ENCODE measurements around the gene CARNS1. TPM values are rescaled to one million over a fixed set of nuclear protein-coding genes. Genes with fewer than 3 reads are reported as not detected.

CARNS1 gene
- polyA plus RNA-seq, 1 donor from 2014 or later, result not detected

DNA sequence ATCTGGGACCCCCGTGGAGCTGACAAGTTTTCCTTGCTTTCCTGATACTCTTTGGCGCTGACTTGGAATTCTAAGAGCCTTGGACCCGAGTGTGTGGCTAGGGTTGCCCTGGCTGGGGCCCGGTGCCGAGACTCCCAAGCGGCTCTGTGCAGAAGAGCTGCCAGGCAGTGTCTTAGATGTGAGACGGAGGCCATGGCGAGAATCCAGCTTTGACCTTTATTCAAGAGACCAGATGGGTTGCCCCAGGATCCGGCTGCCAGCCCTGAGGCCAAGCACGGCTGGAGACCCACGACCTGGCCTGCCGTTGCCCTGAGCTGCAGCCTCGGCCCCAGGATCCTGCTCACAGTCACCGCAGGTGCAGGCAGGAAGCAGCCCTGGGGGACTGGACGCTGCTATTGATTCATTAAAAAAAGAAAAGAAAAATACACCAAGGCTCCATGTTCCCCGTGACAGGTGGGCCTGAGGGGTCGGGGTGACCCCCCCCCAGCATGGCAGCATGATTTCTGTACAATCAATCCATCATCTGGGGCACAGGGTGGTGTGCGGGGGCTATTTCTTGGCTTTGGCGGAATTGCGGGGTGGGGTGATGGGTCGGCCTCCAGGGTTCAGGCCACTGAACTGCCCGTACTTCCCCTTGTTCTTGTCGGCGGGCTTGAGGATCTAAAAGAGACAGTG is 17.4 kb upstream of the CARNS1 start:
- no peak overlapping the region for H3K4me3 ChIP-seq (ENCODE audit: low read length)

DNA sequence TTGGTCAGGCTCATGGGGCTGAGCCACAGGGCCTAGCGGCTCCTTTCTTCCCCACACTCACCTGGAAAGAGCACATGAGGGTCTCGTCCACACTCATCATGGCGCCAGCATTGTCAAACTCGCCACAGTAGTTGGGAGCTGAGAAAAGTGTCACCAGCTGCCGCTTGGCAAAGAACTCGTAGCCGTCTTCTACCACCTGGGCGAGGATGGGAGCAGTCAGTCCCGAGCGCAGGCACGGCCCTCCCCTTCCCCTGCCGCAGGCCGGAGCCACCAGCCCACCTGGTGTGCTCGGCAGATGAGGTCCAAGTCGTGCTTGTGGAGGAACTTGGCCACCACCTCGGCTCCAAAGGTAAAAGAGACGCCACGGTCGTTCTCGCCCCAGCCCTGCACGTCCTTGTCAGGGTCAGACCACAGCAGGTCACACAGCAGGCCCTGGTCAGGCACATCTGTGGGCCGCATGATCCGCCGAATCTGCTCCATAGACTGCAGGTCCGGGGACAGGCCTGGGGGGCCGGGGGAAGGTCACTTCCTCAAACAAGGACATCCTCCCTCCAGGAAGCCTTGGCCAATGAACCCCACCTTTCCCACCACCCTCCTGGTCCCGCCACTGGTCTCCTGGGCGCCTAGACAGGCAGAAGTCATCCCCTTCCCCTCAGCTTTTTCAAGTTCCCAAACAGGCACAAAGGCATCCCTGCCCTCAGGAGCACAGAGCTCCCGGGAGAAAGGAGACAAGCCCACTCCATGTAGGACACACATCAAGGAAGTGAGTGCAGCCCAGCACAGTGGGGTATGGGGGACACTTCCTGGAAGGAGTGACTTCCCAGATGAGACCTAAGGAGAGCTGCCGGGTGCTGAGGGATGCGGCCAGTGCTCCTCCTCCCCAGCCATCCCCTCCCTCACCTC is 16.6 kb upstream of the CARNS1 start:
- no peak overlapping the region for H3K9ac ChIP-seq (ENCODE audit: low read length)
- H2AFZ ChIP-seq (ENCODE audit: low read depth, low read length), result no peak overlapping the region
- no peaks in the 10 kb centered on the region for H3K36me3 ChIP-seq (ENCODE audit: insufficient read depth, low read length)
- TF ChIP-seq, protein P1, sequence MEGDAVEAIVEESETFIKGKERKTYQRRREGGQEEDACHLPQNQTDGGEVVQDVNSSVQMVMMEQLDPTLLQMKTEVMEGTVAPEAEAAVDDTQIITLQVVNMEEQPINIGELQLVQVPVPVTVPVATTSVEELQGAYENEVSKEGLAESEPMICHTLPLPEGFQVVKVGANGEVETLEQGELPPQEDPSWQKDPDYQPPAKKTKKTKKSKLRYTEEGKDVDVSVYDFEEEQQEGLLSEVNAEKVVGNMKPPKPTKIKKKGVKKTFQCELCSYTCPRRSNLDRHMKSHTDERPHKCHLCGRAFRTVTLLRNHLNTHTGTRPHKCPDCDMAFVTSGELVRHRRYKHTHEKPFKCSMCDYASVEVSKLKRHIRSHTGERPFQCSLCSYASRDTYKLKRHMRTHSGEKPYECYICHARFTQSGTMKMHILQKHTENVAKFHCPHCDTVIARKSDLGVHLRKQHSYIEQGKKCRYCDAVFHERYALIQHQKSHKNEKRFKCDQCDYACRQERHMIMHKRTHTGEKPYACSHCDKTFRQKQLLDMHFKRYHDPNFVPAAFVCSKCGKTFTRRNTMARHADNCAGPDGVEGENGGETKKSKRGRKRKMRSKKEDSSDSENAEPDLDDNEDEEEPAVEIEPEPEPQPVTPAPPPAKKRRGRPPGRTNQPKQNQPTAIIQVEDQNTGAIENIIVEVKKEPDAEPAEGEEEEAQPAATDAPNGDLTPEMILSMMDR (IDR thresholded peaks at IDR 0.05; ENCODE audit: poor library complexity, severe bottlenecking), result no peak
- TF ChIP-seq TAF1 (IDR thresholded peaks at IDR 0.05; ENCODE audit: low read depth) (no peak), EZH2 (IDR thresholded peaks at IDR 0.05; ENCODE audit: borderline replicate concordance, insufficient read depth, low read length, poor library complexity, severe bottlenecking) (no peak), POLR2AphosphoS5 (IDR thresholded peaks at IDR 0.05) (no peak), SMC3 (conservative IDR thresholded peaks at IDR 0.05; ENCODE audit: poor library complexity) (no peak), RAD21 (conservative IDR thresholded peaks at IDR 0.05) (no peak)
- TF ChIP-seq, protein P2, sequence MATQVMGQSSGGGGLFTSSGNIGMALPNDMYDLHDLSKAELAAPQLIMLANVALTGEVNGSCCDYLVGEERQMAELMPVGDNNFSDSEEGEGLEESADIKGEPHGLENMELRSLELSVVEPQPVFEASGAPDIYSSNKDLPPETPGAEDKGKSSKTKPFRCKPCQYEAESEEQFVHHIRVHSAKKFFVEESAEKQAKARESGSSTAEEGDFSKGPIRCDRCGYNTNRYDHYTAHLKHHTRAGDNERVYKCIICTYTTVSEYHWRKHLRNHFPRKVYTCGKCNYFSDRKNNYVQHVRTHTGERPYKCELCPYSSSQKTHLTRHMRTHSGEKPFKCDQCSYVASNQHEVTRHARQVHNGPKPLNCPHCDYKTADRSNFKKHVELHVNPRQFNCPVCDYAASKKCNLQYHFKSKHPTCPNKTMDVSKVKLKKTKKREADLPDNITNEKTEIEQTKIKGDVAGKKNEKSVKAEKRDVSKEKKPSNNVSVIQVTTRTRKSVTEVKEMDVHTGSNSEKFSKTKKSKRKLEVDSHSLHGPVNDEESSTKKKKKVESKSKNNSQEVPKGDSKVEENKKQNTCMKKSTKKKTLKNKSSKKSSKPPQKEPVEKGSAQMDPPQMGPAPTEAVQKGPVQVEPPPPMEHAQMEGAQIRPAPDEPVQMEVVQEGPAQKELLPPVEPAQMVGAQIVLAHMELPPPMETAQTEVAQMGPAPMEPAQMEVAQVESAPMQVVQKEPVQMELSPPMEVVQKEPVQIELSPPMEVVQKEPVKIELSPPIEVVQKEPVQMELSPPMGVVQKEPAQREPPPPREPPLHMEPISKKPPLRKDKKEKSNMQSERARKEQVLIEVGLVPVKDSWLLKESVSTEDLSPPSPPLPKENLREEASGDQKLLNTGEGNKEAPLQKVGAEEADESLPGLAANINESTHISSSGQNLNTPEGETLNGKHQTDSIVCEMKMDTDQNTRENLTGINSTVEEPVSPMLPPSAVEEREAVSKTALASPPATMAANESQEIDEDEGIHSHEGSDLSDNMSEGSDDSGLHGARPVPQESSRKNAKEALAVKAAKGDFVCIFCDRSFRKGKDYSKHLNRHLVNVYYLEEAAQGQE (IDR thresholded peaks at IDR 0.05; ENCODE audit: borderline replicate concordance), result no peak

More for the DNA sequence above, 17.4 kb upstream of the CARNS1 start:
- Histone ChIP-seq H3K4me2 (ENCODE audit: low read length) (no peak overlapping the region), H3K9me2 (ENCODE audit: insufficient read depth, low read length) (no peaks in the 10 kb centered on the region), H3K36me3 (ENCODE audit: insufficient read depth, low read length) (no peaks in the 10 kb centered on the region), H3K27me3 (ENCODE audit: insufficient read depth, low read depth, low read length) (no peaks in the 10 kb centered on the region), H3F3A (ENCODE audit: insufficient read depth, low read length, poor library complexity, severe bottlenecking) (no peaks in the 10 kb centered on the region), H3K9me3 (ENCODE audit: low read length) (no peaks in the 10 kb centered on the region), H3K27ac (ENCODE audit: low read length) (no peak overlapping the region), H3K79me2 (replicated peaks; ENCODE audit: insufficient read depth, low read length) (peaks cover 11% of the 10 kb centered on the region), H2AFZ (ENCODE audit: low read depth, low read length) (no peak overlapping the region), H4K20me1 (ENCODE audit: insufficient read depth) (no peaks in the 10 kb centered on the region), H3K9ac (ENCODE audit: low read length) (no peak overlapping the region)
- TF ChIP-seq EP300 (conservative IDR thresholded peaks at IDR 0.05; ENCODE audit: poor library complexity, severe bottlenecking) (no peak), MXI1 (conservative IDR thresholded peaks at IDR 0.05; ENCODE audit: poor library complexity, severe bottlenecking) (no peak), RAD21 (conservative IDR thresholded peaks at IDR 0.05) (no peak), POLR2AphosphoS5 (IDR thresholded peaks at IDR 0.05) (no peak), TAF1 (IDR thresholded peaks at IDR 0.05; ENCODE audit: low read depth) (no peak), EZH2 (IDR thresholded peaks at IDR 0.05; ENCODE audit: borderline replicate concordance, insufficient read depth, low read length, poor library complexity, severe bottlenecking) (no peak), SMC3 (conservative IDR thresholded peaks at IDR 0.05; ENCODE audit: poor library complexity) (no peak)
- TF ChIP-seq, protein P2 (IDR thresholded peaks at IDR 0.05; ENCODE audit: borderline replicate concordance), result no peak
- TF ChIP-seq, protein P1 (IDR thresholded peaks at IDR 0.05; ENCODE audit: poor library complexity, severe bottlenecking), result no peak

More for the DNA sequence above, 16.6 kb upstream of the CARNS1 start:
- Histone ChIP-seq H3K9me2 (ENCODE audit: insufficient read depth, low read length) (no peaks in the 10 kb centered on the region), H3F3A (ENCODE audit: insufficient read depth, low read length, poor library complexity, severe bottlenecking) (no peaks in the 10 kb centered on the region), H3K9me3 (ENCODE audit: low read length) (no peaks in the 10 kb centered on the region), H3K27me3 (ENCODE audit: insufficient read depth, low read depth, low read length) (no peaks in the 10 kb centered on the region), H3K4me3 (ENCODE audit: low read length) (no peak overlapping the region), H3K79me2 (replicated peaks; ENCODE audit: insufficient read depth, low read length) (peaks cover 11% of the 10 kb centered on the region), H3K4me2 (ENCODE audit: low read length) (no peak overlapping the region), H4K20me1 (ENCODE audit: insufficient read depth) (no peaks in the 10 kb centered on the region), H3K27ac (ENCODE audit: low read length) (no peak overlapping the region)

All from neural cell (in vitro differentiated cells).